ENCODE results near the gene SEC16A.

DNA sequence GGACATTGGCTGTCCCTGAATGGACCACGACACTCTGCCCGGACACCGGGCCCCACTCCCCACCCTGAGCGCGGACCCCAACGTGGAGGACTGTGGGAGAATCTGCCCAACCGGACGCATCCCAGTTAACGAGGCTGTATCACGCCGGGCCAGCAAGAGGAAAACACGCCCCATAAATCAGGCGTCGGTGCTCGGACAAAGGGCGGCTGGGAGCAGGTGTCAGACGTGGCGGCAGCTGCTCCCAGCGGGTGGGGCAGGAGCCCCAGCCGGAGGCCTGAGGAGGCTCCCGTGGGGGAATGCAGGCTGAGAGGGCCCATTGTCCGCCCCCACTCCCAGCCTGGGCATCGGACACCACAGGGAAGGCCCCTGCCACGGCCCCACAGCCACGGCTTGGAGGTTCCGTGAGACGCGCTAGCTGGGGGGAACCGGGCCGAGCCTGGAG, 43.8 kb upstream of the SEC16A start:
- TF ChIP-seq, protein P1, sequence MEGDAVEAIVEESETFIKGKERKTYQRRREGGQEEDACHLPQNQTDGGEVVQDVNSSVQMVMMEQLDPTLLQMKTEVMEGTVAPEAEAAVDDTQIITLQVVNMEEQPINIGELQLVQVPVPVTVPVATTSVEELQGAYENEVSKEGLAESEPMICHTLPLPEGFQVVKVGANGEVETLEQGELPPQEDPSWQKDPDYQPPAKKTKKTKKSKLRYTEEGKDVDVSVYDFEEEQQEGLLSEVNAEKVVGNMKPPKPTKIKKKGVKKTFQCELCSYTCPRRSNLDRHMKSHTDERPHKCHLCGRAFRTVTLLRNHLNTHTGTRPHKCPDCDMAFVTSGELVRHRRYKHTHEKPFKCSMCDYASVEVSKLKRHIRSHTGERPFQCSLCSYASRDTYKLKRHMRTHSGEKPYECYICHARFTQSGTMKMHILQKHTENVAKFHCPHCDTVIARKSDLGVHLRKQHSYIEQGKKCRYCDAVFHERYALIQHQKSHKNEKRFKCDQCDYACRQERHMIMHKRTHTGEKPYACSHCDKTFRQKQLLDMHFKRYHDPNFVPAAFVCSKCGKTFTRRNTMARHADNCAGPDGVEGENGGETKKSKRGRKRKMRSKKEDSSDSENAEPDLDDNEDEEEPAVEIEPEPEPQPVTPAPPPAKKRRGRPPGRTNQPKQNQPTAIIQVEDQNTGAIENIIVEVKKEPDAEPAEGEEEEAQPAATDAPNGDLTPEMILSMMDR (conservative IDR thresholded peaks at IDR 0.05 in 1 of 2, IDR thresholded peaks at IDR 0.05 in 1 of 2; ENCODE audit: extremely low read depth in 1 of 2, insufficient read depth in 1 of 2, low read depth in 1 of 2, low read length in 2 of 2) = no peak
- no peak for TF ChIP-seq EZH2 (IDR thresholded peaks at IDR 0.05; ENCODE audit: borderline replicate concordance, low read length)
